OCI-LY7 (cell line): Measurements from ENCODE around the gene MAP3K14. TPM values are rescaled to one million over a fixed set of nuclear protein-coding genes. Genes with fewer than 3 reads are reported as not detected.

Source experiments
- BruUV-seq: library from RNA; stranded (reverse); fragments of 400-500 nt; replicated peaks from 2 replicates; lab custom pipeline; 2021; lab: Mats Ljungman, UMichigan
- CTCF ChIA-PET: fragments of 300-600 bp; sonication (Branson Sonifier 250); formaldehyde crosslinking; loops from one replicate; lab custom pipeline; 2022; ENCODE audit warnings: antibody characterized with exemption; ENCODE audit not compliant: unreplicated experiment; lab: Charles Lee
- POLR2A ChIA-PET: fragments of 300-600 bp; sonication (Branson Sonifier 250); formaldehyde crosslinking; loops from one replicate; lab custom pipeline; 2022; ENCODE audit warnings: antibody characterized with exemption; lab: Charles Lee
- DNase-seq: peaks from one replicate; pipeline ENCODE4 v3.0.0-alpha.2; 2015; ENCODE audit warnings: low spot score
- H2AFZ ChIP-seq: fragments of 200-600 bp; sonication (generic), shearing (Covaris generic); 2 replicates; pipeline ENCODE4 v1.6.1; 2014; ENCODE audit warnings: mild to moderate bottlenecking, antibody characterized with exemption, low read length, moderate library complexity
- H3K27ac ChIP-seq: fragments of 200-600 bp; sonication (generic); 2 replicates; pipeline ENCODE4 v1.5.1; 2014; ENCODE audit warnings: mixed run types, low read depth, mild to moderate bottlenecking, moderate library complexity, low read length, inconsistent platforms; ENCODE audit not compliant: poor library complexity, severe bottlenecking
- H3K36me3 ChIP-seq: fragments of 200-600 bp; sonication (generic); 2 replicates; pipeline ENCODE4 v1.6.1; 2014; ENCODE audit warnings: mild to moderate bottlenecking, antibody characterized with exemption, low read length, moderate library complexity, mixed read lengths; ENCODE audit not compliant: insufficient read depth
- H3K4me1 ChIP-seq: fragments of 200-600 bp; sonication (generic); 2 replicates; pipeline ENCODE4 v1.5.1; 2014; ENCODE audit warnings: mild to moderate bottlenecking, low read length; ENCODE audit not compliant: insufficient read depth, poor library complexity, severe bottlenecking
- H3K4me2 ChIP-seq: fragments of 200-600 bp; sonication (generic); 2 replicates; pipeline ENCODE4 v1.6.1; 2014; ENCODE audit warnings: mild to moderate bottlenecking, low read length
- H3K4me3 ChIP-seq: fragments of 200-600 bp; sonication (generic); 2 replicates; pipeline ENCODE4 v1.5.1; 2014; ENCODE audit warnings: mild to moderate bottlenecking, low read depth, low read length; ENCODE audit not compliant: poor library complexity, severe bottlenecking
- H3K79me2 ChIP-seq: fragments of 200-600 bp; sonication (generic); 2 replicates; pipeline ENCODE4 v1.6.1; 2016; ENCODE audit warnings: low read depth, mild to moderate bottlenecking, low read length, moderate library complexity, mixed read lengths; ENCODE audit not compliant: insufficient read depth
- H3K9me2 ChIP-seq: fragments of 200-600 bp; sonication (generic); 2 replicates; pipeline ENCODE4 v1.6.1; 2016; ENCODE audit warnings: mild to moderate bottlenecking, low read length, mixed read lengths; ENCODE audit not compliant: insufficient read depth
- H3K9me3 ChIP-seq: fragments of 200-600 bp; sonication (generic); 2 replicates; pipeline ENCODE4 v1.6.1; 2014; ENCODE audit warnings: mild to moderate bottlenecking, mixed run types, low read length, mixed read lengths
- H4K20me1 ChIP-seq: fragments of 200-600 bp; sonication (generic); 2 replicates; pipeline ENCODE4 v1.6.1; 2014; ENCODE audit warnings: mild to moderate bottlenecking, antibody characterized with exemption, low read length, moderate library complexity, mixed read lengths; ENCODE audit not compliant: insufficient read depth
- CTCF ChIP-seq: fragments of 200-600 bp; sonication (generic); conservative IDR thresholded peaks from 2 replicates; pipeline ENCODE4 v1.5.1; 2014; ENCODE audit warnings: mild to moderate bottlenecking, antibody characterized with exemption, low read length, moderate library complexity, mixed read lengths
- EZH2phosphoT487 ChIP-seq: fragments of 200-600 bp; sonication (generic); IDR thresholded peaks from 2 replicates; pipeline ENCODE4 v1.6.1; 2018; ENCODE audit warnings: low read depth, borderline replicate concordance, mild to moderate bottlenecking, mixed run types, antibody characterized with exemption, low read length, moderate library complexity, mixed read lengths
- intact Hi-C: fragments of 100-400 bp; cut with micrococcal nuclease; formaldehyde crosslinking; loops from one replicate; pipeline ENCODE4 v1.10.0; 2022; ENCODE audit not compliant: unreplicated experiment
- total RNA-seq, 2 experiments: library from RNA; depleted of rRNA in 1 of 2; stranded (reverse); fragments of >200 nt in 1 of 2; shearing (Covaris generic) in 1 of 2; gene quantifications; 2 replicates each; pipeline ENCODE4 v1.2.3, GENCODE V29; 2014 to 2022

The MAP3K14 gene
- total RNA-seq, 2 experiments from 2014 or later: 12.3 to 21.2 TPM

- Histone ChIP-seq H3K4me3 (no peak overlapping the region), H3K36me3 (peaks cover 42% of the 10 kb centered on the region; the same call in 1 of the 2 replicates), H4K20me1 (peaks cover 10% of the 10 kb centered on the region; the same call in 1 of the 2 replicates), H3K79me2 (peaks cover 69% of the 10 kb centered on the region), H3K9me3 (no peaks in the 10 kb centered on the region), H3K9me2 (no peaks in the 10 kb centered on the region), H2AFZ (no peak overlapping the region), H3K27ac (peak overlapping the region; percentile 27), H3K4me2 (peak overlapping the region; percentile 39), H3K4me1 (peaks cover 64% of the 10 kb centered on the region)
- intact Hi-C loops: no loop called here
- BruUV-seq: no TSS peak
- TF ChIP-seq EZH2phosphoT487 (no peak), CTCF (no peak)
- peak; percentile 72 for DNase-seq
- ChIA-PET POLR2A (no interaction called here), CTCF (interaction anchor here (1.5 kb wide), 1 partner anchor 15 kb away, joined by 3 read pairs; no protein-coding TSS in a partner anchor)
Observed at GRCh38 chr17:45296003-45296832, 20.6 kb downstream of the MAP3K14 start.

GRCh38 chr17:45294506-45294905 is 22.3 kb downstream of the MAP3K14 start:
- no peak overlapping the region for H3K4me2 ChIP-seq
- TF ChIP-seq CTCF: no peak
- no peak for TF ChIP-seq EZH2phosphoT487
- ChIA-PET CTCF (no interaction called here), POLR2A (no interaction called here)
- H3K27ac ChIP-seq: no peak overlapping the region
- H3K9me3 ChIP-seq: no peaks in the 10 kb centered on the region
- peaks cover 59% of the 10 kb centered on the region; the same call in 1 of the 2 replicates for H3K36me3 ChIP-seq
- peaks cover 52% of the 10 kb centered on the region for H3K79me2 ChIP-seq
- DNase-seq: no peak
- BruUV-seq: no TSS peak
- H3K4me3 ChIP-seq: no peak overlapping the region
- H2AFZ ChIP-seq: no peak overlapping the region
- H4K20me1 ChIP-seq: peaks cover 10% of the 10 kb centered on the region; the same call in 1 of the 2 replicates
- peaks cover 51% of the 10 kb centered on the region for H3K4me1 ChIP-seq
- H3K9me2 ChIP-seq: no peaks in the 10 kb centered on the region
- intact Hi-C loops: no loop called here
